Erythroblast (primary cell): ENCODE data around the gene CYFIP1.
"Not testable (repeated sequence)": the region's sequence is repeated elsewhere in the genome, so short reads cannot be mapped to it uniquely, and the experiment has no call there.

Source experiments
- DNase-seq, 2 experiments: peaks; one replicate each; lab custom pipeline; 2025; lab: John Stamatoyannopoulos, UW
- GATA1 ChIP-seq: IDR thresholded peaks from 2 replicates; pipeline ENCODE4 v1.6.1; 2011; ENCODE audit warnings: low read depth, mild to moderate bottlenecking, control low read depth, low read length, moderate library complexity
- POLR2A ChIP-seq: IDR thresholded peaks from 2 replicates; pipeline ENCODE4 v1.6.1; 2011; ENCODE audit warnings: mild to moderate bottlenecking, low read length

Gene CYFIP1

GRCh38 chr15:22980189-22981050 is at the start of gene CYFIP1:
TSS of gene CYFIP1 (minus strand) at chr15:22980368. CDS start at chr15:22947285, 33,083 bp downstream.
- TF ChIP-seq POLR2A, result no peak
- TF ChIP-seq GATA1, result no peak
- DNase-seq, result no peak

- no peak for DNase-seq
These were observed 46.0 kb upstream of the CYFIP1 start for GRCh38 chr15:23026218-23026617.

GRCh38 chr15:23022156-23022555 is 42.0 kb upstream of the CYFIP1 start:
- TF ChIP-seq POLR2A, result no peak
- TF ChIP-seq GATA1, result no peak

More at GRCh38 chr15:23026218-23026617, 46.0 kb upstream of the CYFIP1 start:
- TF ChIP-seq POLR2A, result no peak
- TF ChIP-seq GATA1, result no peak

DNA sequence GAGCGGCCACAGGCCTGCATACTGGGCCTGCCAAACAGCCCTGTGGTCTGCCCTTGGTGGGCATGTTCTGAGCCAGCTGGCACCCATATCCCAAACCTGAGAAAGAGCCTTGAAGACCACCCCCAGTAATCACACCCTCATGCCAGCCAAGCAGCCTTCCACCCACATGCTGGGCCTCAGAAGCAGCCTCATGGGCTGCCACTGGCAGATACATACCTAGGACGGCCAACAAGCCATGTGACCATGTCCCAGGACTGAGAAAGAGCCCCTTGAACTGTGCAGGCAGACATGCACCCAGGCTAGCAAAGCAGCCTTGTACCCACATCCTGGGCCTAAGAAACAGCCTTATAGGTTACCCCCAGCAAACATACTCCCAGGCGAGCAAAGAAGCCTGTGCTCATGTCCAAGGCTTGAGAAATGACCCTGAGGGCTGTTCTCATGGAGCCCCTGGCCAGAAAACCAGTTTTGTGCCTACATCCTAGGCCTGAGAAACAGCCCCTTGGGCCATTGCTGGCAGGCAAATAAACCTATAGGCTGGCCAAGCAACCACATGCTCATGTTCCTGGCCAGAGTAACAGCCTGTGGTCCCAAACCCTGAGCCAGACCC is 34.3 kb upstream of the CYFIP1 start:
- DNase-seq, result no peak
- TF ChIP-seq GATA1 (no peak), POLR2A (no peak)

More at GRCh38 chr15:23022156-23022555, 42.0 kb upstream of the CYFIP1 start:
- DNase-seq, result no peak

DNA sequence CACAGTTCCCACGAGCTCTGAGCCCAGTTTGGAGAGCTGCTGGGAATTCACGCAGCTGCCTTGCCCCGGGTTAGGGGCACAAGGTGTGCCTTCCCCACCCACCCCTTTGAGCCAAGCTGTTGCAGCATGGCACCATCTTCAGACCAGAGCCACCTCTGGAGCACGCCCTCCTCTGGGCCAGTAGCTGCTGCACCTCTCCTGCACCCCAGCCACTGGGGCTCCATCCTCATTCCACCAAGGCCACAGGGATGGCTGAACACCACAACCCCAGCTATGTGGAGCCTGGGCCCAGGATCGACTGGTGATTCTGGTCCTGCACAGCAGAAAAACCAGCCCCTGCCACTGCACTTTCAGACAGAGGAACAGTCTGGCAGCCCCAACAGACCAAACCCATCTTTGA is 33.5 kb upstream of the CYFIP1 start:
- TF ChIP-seq GATA1 (no peak), POLR2A (no peak)
- no peak for DNase-seq

DNA sequence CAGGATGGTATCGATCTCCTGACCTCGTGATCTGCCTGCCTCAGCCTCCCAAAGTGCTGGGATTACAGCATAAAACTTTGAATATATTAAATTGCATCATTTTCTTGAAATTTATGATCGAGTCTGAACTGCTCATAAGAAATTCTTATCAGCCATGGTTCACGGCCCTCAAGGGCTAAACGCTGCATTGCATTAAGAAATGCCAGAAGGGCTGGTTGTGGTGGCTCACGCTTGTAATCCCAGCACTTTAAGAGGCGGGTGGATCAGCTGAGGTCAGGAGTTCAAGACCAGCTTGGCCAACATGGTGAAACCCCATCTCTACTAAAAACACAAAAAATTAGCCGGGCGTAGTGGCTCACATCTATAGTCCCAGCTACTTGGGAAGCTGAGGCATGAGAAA is 32.4 kb upstream of the CYFIP1 start:
- not testable (repeated sequence) for DNase-seq

GRCh38 chr15:23003736-23004135 is 23.6 kb upstream of the CYFIP1 start:
- DNase-seq, result no peak
- TF ChIP-seq GATA1, result no peak
- TF ChIP-seq POLR2A, result no peak

DNA sequence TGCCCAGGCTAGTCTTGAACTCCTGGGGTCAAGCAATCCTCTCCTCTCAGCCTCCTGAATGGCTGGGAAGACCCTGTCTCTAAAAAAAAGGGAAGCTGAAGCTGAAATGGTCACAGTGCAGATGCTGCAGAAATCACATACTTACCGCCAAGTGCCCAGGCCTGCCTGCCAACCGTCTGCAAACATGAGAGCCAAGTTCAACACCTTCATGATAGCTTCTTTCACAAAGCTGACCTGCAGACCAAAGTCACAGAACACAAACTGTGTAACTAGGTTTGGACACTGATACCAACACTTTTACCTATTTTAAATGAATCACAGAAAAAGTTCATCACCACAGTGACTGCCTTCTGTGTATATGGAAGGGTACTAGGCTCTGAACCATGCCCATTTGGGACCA is 22.8 kb upstream of the CYFIP1 start:
- TF ChIP-seq POLR2A (no peak), GATA1 (no peak)
- DNase-seq, result no peak

GRCh38 chr15:22995795-22996194 is 15.6 kb upstream of the CYFIP1 start:
- no peak for DNase-seq
- TF ChIP-seq POLR2A, result no peak
- TF ChIP-seq GATA1, result no peak

DNA sequence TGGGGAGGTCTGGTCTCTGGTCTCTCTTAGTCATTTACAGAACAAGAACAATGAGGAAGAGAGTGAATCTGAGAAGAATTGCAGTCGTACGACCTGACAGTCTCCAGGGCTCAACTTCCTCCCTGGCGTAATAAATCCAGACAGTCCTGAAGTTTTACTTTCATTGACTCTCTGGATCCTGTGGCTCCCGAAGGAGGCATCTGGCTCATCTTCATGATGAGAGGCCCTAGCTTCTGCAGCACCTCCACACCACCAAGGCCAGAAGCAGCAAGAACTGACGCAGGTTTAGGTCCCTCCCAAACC is 11.8 kb upstream of the CYFIP1 start:
- no peak for DNase-seq
- TF ChIP-seq GATA1 (no peak), POLR2A (no peak)

DNA sequence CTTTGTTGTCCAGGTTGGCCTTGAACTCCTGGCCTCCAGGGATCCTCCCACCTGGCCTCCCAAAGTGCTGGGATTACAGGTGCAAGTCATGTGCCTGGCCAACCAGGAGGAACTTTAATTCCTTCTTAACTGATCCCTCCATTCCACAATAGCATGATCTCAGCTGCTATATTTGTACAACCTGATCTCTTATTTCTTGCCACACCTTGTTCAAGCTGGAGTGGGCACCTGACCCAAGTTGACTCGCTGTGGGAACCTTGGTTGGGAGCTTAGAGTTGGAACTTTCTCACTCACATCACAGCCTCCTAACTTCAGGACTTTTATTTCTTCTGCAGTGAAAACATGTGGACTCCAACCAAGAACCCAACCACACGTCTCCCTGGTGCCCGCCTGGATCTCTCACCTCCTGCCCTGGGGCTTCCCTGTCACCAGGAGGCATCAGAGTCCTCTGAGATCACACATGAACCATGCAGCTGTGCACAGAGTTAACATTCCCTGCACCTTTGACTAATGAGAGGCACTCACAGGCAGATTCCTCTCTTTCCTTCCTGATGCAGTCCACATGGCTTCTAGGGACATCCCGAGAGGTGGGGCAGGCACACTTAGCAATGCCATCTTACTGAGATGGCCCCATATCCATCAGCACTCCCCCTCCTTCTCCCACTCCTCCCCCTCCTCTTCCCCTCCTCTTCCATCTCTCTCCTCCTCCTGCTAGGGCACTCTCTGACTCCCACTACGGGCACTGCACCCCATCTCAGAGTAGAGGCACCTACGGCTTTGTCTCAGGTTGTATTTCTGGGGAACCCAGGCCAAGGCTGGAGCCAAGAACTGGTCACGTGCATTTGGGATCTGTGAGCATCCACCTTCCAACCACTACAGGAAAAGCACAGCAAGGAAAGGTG is 9.7 kb upstream of the CYFIP1 start:
- no peak for TF ChIP-seq GATA1
- no peak for TF ChIP-seq POLR2A
- no peak for DNase-seq

DNA sequence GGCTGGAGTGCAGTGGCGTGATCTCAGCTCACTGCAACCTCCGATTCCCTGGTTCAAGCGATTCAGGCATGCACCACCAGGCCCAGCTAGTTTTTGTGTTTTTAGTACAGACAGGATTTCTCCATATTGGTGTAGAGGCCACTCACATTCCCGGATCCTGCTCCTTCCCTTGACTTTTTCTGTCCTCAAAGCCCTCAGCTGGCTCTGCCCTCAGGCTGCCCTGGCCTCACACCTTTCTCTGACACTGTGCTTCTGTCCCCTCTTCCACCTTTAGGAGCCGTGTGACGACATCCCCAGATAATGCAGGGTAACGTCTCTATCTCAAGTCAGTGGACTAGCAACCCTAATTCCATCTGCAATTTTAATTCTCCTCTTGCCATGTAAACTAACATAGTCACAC is 8.6 kb upstream of the CYFIP1 start:
- DNase-seq, result no peak
- TF ChIP-seq GATA1 (no peak), POLR2A (no peak)

DNA sequence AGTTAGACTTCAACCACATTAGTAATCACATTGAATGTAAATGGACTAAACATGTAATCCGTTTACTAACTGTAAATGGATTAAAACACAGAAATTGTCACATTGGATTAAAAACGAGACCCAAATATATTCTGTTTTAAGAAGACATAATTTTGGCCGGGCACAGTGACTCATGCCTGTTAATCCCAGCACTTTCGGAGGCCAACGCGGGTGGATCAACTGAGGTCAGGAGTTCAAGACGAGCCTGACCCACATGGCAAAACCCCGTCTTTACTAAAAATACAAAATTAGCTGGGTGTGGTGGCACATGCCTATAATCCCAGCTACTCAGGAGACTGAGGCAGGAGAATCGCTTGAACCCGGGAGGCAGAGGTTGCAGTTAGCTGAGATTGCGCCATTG is 1.8 kb upstream of the CYFIP1 start:
- DNase-seq, result not testable (repeated sequence)

DNA sequence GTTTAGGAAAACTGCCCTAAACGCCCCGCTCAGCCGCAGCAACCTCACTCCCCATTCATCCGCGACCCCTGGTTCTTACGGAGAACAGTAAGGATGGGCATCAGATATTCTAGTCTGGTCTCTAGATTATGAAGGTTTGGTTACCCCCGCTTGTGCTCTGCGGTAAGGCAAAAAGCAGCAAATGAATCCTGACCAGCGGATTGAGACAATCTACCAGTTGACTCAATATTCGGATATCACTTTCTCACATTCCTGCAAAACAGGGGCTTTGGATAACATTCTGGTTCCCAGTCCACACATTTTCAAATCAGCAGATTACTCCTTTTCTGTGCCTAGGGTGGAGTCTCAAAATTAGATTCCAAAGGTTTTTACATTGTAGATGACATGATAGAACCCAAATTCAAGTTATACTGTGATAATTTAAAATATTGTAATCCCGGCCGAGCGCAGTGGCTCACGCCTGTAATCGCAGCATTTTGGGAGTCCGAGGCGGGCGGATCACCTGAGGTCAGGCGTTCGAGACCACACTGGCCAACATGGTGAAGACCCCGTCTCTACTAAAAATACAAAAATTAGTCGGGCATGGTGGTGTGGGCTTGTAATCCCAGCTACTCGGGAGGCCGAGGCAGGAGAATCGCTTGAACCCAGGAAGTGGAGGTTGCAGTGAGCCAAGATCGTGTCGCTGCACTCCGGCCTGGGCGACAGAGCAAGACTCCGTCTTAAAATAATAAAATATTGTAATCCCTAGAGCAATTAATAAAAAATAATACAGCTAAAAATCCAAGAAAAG is 1.1 kb upstream of the CYFIP1 start:
- TF ChIP-seq GATA1, result no peak
- DNase-seq, result no peak
